ENCODE data around the gene PLXDC1. TPM values are rescaled to one million over a fixed set of nuclear protein-coding genes. Genes with fewer than 3 reads are reported as not detected.

The PLXDC1 gene
- total RNA-seq, 1 donor from 2014 or later, result 2.5 TPM

GRCh38 chr17:39090908-39091665 lies 60.4 kb downstream of the PLXDC1 start:
- H3K4me3 ChIP-seq, result no peak overlapping the region
- TF ChIP-seq EZH2 (IDR thresholded peaks at IDR 0.05) (no peak), EZH2phosphoT487 (IDR thresholded peaks at IDR 0.05) (no peak), CTCF (IDR thresholded peaks at IDR 0.05) (no peak)
- H3K9ac ChIP-seq, result no peak overlapping the region
- DNase-seq (ENCODE audit: low spot score), result no peak
- H3K9me3 ChIP-seq (ENCODE audit: low read depth), result no peaks in the 10 kb centered on the region
- peaks cover 4% of the 10 kb centered on the region for H3F3A ChIP-seq (ENCODE audit: low read depth)
- H3K36me3 Mint-ChIP-seq, result no peaks in the 10 kb centered on the region
- no peak overlapping the region for H3K4me2 ChIP-seq
- no peak overlapping the region for H2AFZ ChIP-seq (replicated peaks)
- H3K79me2 ChIP-seq (ENCODE audit: low read depth), result no peaks in the 10 kb centered on the region
- no peaks in the 10 kb centered on the region for H3K27me3 ChIP-seq
- H3K4me3 Mint-ChIP-seq, result no peak overlapping the region
- H4K20me1 ChIP-seq (ENCODE audit: low read depth), result no peaks in the 10 kb centered on the region
- H3K9me3 Mint-ChIP-seq, result no peaks in the 10 kb centered on the region
- no peaks in the 10 kb centered on the region for H3K4me1 ChIP-seq
- H3K4me1 Mint-ChIP-seq, result peaks cover 16% of the 10 kb centered on the region
- H3K27ac Mint-ChIP-seq, result no peak overlapping the region
- H3K36me3 ChIP-seq, result no peaks in the 10 kb centered on the region
- no peak overlapping the region for H3K27ac ChIP-seq
- H3K27me3 Mint-ChIP-seq (ENCODE audit: insufficient read depth, low read depth), result peaks cover 7% of the 10 kb centered on the region

- DNase-seq (ENCODE audit: low spot score), result no peak
- H3K4me2 ChIP-seq, result no peak overlapping the region
- H3F3A ChIP-seq (ENCODE audit: low read depth), result peaks cover 4% of the 10 kb centered on the region
- Mint-ChIP-seq H3K4me3 (no peak overlapping the region), H3K4me1 (peaks cover 12% of the 10 kb centered on the region), H3K27ac (no peak overlapping the region), H3K36me3 (no peaks in the 10 kb centered on the region), H3K9me3 (no peaks in the 10 kb centered on the region), H3K27me3 (ENCODE audit: insufficient read depth, low read depth) (peaks cover 7% of the 10 kb centered on the region)
- no peaks in the 10 kb centered on the region for H3K4me1 ChIP-seq
- no peak overlapping the region for H3K4me3 ChIP-seq
- H3K9ac ChIP-seq, result no peak overlapping the region
- no peaks in the 10 kb centered on the region for H4K20me1 ChIP-seq (ENCODE audit: low read depth)
- H3K27me3 ChIP-seq, result no peaks in the 10 kb centered on the region
- H3K9me3 ChIP-seq (ENCODE audit: low read depth), result no peaks in the 10 kb centered on the region
- no peaks in the 10 kb centered on the region for H3K79me2 ChIP-seq (ENCODE audit: low read depth)
- H3K27ac ChIP-seq, result no peak overlapping the region
- TF ChIP-seq EZH2phosphoT487 (IDR thresholded peaks at IDR 0.05) (no peak), CTCF (IDR thresholded peaks at IDR 0.05) (no peak), EZH2 (IDR thresholded peaks at IDR 0.05) (no peak)
- no peaks in the 10 kb centered on the region for H3K36me3 ChIP-seq
- H2AFZ ChIP-seq (replicated peaks), result no peak overlapping the region
Measured at GRCh38 chr17:39090400-39090799, 61.0 kb downstream of the PLXDC1 start.

GRCh38 chr17:39084558-39084957 lies 66.9 kb downstream of the PLXDC1 start:
- H3K9me3 ChIP-seq (ENCODE audit: low read depth), result no peaks in the 10 kb centered on the region
- H3K27me3 ChIP-seq, result no peaks in the 10 kb centered on the region
- no peak overlapping the region for H3K9ac ChIP-seq
- no peak overlapping the region for H3K4me3 Mint-ChIP-seq
- no peaks in the 10 kb centered on the region for H3K79me2 ChIP-seq (ENCODE audit: low read depth)
- no peak overlapping the region for H2AFZ ChIP-seq (replicated peaks)
- H3K4me3 ChIP-seq, result no peak overlapping the region
- no peaks in the 10 kb centered on the region for H3K9me3 Mint-ChIP-seq
- no peaks in the 10 kb centered on the region for H3F3A ChIP-seq (ENCODE audit: low read depth)
- H3K4me2 ChIP-seq, result no peak overlapping the region
- DNase-seq (ENCODE audit: low spot score), result no peak
- H3K27ac Mint-ChIP-seq, result peak overlapping the region; percentile 5
- no peak overlapping the region for H3K27ac ChIP-seq
- peaks cover 7% of the 10 kb centered on the region for H3K27me3 Mint-ChIP-seq (ENCODE audit: insufficient read depth, low read depth)
- no peaks in the 10 kb centered on the region for H3K36me3 ChIP-seq
- peaks cover 18% of the 10 kb centered on the region for H3K4me1 Mint-ChIP-seq
- no peaks in the 10 kb centered on the region for H4K20me1 ChIP-seq (ENCODE audit: low read depth)
- no peaks in the 10 kb centered on the region for H3K36me3 Mint-ChIP-seq
- TF ChIP-seq EZH2phosphoT487 (IDR thresholded peaks at IDR 0.05) (no peak), CTCF (IDR thresholded peaks at IDR 0.05) (no peak), EZH2 (IDR thresholded peaks at IDR 0.05) (no peak)
- peaks cover 14% of the 10 kb centered on the region for H3K4me1 ChIP-seq

Measured in neural progenitor cell (in vitro differentiated cells).